KMS-11 (cell line): ENCODE measurements around the gene POU6F2.

Source experiments
- H2AFZ ChIP-seq: fragments of 200-600 bp; sonication (generic); 2 replicates; pipeline ENCODE4 v1.6.1; 2016; ENCODE audit warnings: antibody characterized with exemption, mixed run types, low read depth
- H3K27ac ChIP-seq: fragments of 200-600 bp; sonication (generic); 2 replicates; pipeline ENCODE4 v1.6.1; 2016; ENCODE audit warnings: mild to moderate bottlenecking, mixed run types
- H3K27me3 ChIP-seq: fragments of 200-600 bp; sonication (generic); 2 replicates; pipeline ENCODE4 v1.6.1; 2017; ENCODE audit warnings: mild to moderate bottlenecking, low read depth, mixed run types, moderate library complexity; ENCODE audit not compliant: insufficient read depth
- H3K36me3 ChIP-seq: fragments of 200-600 bp; sonication (generic); 2 replicates; pipeline ENCODE4 v1.6.1; 2017; ENCODE audit warnings: mild to moderate bottlenecking, mixed run types; ENCODE audit not compliant: insufficient read depth
- H3K4me1 ChIP-seq: fragments of 200-600 bp; sonication (generic); 2 replicates; pipeline ENCODE4 v1.6.1; 2016; ENCODE audit warnings: mild to moderate bottlenecking, low read depth, mixed run types; ENCODE audit not compliant: poor library complexity, severe bottlenecking
- H3K4me2 ChIP-seq: fragments of 200-600 bp; sonication (generic); 2 replicates; pipeline ENCODE4 v1.7.0; 2016; ENCODE audit warnings: mild to moderate bottlenecking, mixed run types
- H3K4me3 ChIP-seq: fragments of 200-600 bp; sonication (generic); IDR thresholded peaks from 2 replicates; pipeline ENCODE4 v1.6.1; 2017; ENCODE audit warnings: low read depth, low read length, mixed read lengths; ENCODE audit not compliant: insufficient read depth
- H3K79me2 ChIP-seq: fragments of 200-600 bp; sonication (generic); 2 replicates; pipeline ENCODE4 v1.6.1; 2016; ENCODE audit warnings: low read depth, mixed run types; ENCODE audit not compliant: insufficient read depth
- H3K9ac ChIP-seq: fragments of 200-600 bp; sonication (generic); 2 replicates; pipeline ENCODE4 v1.6.1; 2016; ENCODE audit warnings: mild to moderate bottlenecking, mixed run types
- H4K20me1 ChIP-seq: fragments of 200-600 bp; sonication (generic); 2 replicates; pipeline ENCODE4 v1.6.1; 2016; ENCODE audit warnings: mild to moderate bottlenecking, mixed run types; ENCODE audit not compliant: insufficient read depth
- TF ChIP-seq, protein P1 (sequence below): fragments of 200-600 bp; sonication (generic); conservative IDR thresholded peaks from 2 replicates; pipeline ENCODE4 v1.6.1; 2017; ENCODE audit warnings: low read depth, mild to moderate bottlenecking, antibody characterized with exemption, low read length, moderate library complexity, mixed read lengths

Gene POU6F2

DNA sequence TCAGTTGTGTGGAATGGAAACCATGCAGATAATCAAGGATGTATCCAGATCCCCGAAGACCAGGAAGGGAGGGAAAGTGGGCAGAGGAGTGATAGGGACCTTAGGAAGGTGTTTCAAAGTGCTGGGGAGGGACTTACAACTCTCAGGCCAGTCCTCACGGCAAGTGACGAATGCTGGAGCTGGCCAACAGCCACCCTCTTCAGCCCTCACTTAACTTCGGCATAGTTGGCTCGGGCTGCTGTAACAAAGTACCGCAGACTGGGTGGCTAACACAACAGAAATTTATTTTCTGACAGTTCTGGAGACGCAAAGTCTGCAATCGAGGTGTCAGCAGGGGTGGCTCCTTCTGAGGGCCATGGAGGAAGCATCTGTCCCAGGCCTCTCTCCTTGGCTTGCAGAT lies 322.6 kb downstream of the POU6F2 start:
- no peaks in the 10 kb centered on the region for H3K4me1 ChIP-seq
- TF ChIP-seq, protein P1, sequence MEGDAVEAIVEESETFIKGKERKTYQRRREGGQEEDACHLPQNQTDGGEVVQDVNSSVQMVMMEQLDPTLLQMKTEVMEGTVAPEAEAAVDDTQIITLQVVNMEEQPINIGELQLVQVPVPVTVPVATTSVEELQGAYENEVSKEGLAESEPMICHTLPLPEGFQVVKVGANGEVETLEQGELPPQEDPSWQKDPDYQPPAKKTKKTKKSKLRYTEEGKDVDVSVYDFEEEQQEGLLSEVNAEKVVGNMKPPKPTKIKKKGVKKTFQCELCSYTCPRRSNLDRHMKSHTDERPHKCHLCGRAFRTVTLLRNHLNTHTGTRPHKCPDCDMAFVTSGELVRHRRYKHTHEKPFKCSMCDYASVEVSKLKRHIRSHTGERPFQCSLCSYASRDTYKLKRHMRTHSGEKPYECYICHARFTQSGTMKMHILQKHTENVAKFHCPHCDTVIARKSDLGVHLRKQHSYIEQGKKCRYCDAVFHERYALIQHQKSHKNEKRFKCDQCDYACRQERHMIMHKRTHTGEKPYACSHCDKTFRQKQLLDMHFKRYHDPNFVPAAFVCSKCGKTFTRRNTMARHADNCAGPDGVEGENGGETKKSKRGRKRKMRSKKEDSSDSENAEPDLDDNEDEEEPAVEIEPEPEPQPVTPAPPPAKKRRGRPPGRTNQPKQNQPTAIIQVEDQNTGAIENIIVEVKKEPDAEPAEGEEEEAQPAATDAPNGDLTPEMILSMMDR, result no peak
- H3K4me2 ChIP-seq, result no peak overlapping the region
- H3K36me3 ChIP-seq, result no peaks in the 10 kb centered on the region
- no peaks in the 10 kb centered on the region for H4K20me1 ChIP-seq
- H3K27me3 ChIP-seq, result no peaks in the 10 kb centered on the region
- H2AFZ ChIP-seq, result no peak overlapping the region
- H3K9ac ChIP-seq, result no peak overlapping the region
- no peak overlapping the region for H3K4me3 ChIP-seq
- no peak overlapping the region for H3K27ac ChIP-seq
- H3K79me2 ChIP-seq, result no peaks in the 10 kb centered on the region

DNA sequence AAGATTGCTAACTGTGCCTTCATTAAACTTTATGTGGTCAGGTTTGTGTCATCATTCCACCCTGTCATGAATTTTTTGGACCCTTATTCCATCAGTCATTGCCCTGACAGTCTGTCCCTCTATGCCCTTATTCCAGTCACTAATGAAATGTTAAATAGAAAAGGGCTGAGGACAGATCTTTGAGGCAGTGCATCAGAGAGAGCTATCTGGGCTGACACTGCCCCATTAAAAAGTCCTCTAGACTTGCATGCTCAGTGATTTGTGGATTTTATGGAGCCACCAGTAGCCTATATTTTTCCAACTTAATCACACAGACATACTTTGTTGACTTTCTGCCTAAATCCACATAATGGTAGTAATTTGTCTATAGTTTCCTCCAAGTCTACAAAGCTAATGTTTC lies 323.8 kb downstream of the POU6F2 start:
- Histone ChIP-seq H4K20me1 (no peaks in the 10 kb centered on the region), H3K27me3 (no peaks in the 10 kb centered on the region), H3K36me3 (no peaks in the 10 kb centered on the region), H3K9ac (no peak overlapping the region), H3K4me2 (no peak overlapping the region), H3K4me1 (no peaks in the 10 kb centered on the region), H3K79me2 (no peaks in the 10 kb centered on the region), H2AFZ (no peak overlapping the region), H3K27ac (no peak overlapping the region), H3K4me3 (no peak overlapping the region)
- TF ChIP-seq, protein P1, result no peak

DNA sequence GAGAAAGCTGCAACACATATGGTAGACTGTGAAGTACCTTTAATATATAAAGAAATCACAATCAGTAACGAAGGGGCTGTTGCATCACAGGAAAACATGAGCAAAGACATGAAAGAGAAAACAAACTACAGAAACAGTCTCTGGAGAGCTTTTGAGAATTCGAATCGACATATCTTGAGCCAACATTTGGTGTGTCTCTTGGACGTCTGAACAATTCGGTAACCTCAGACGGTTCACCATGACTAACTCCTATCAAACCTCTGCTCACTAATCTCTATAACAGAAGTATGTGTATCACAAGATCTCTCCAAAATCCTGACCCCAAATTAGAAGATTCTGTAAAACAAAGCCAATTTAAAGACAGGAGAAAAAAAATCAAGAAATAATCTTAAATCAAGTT lies 326.5 kb downstream of the POU6F2 start:
- H3K36me3 ChIP-seq, result no peaks in the 10 kb centered on the region

DNA sequence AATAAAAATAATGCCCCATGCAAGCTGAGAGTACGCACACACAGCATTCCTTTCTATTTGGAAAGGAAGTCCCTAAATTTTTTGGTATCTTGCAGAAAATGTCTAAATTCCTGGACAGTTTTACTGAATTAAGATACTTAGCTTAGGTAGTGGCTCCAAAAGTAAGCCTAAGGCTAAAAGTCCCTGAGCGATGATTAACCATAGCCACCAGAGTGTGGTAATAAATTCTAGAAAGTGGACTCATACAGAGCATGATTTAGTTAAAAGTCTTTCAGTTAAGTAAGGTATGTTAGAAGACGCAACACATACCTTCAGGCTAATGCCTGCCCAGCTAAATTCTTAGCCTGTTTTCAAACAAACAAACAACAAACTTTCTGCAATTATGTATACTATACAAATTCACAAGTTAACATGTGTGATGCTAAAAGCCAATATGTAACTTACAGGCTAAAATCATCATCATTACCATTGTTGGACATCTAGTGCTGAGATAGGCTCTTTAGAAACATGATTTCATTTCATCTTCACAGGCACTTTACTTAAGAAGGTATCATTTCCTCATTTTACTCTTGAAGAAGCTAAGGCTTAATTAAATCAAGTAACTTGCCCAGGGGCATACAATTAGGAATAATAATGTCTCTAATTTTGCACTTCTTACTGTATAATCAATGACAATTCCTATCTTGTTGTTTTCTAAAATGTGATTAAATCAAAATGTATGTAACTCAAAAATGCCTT lies 327.1 kb downstream of the POU6F2 start:
- no peak overlapping the region for H3K4me3 ChIP-seq
- H3K27ac ChIP-seq, result no peak overlapping the region
- no peak overlapping the region for H3K9ac ChIP-seq
- TF ChIP-seq, protein P1, result no peak
- no peak overlapping the region for H2AFZ ChIP-seq
- no peaks in the 10 kb centered on the region for H3K36me3 ChIP-seq
- no peak overlapping the region for H3K4me2 ChIP-seq
- H3K4me1 ChIP-seq, result no peaks in the 10 kb centered on the region
- H4K20me1 ChIP-seq, result no peaks in the 10 kb centered on the region
- no peaks in the 10 kb centered on the region for H3K79me2 ChIP-seq
- H3K27me3 ChIP-seq, result no peaks in the 10 kb centered on the region

More for the DNA sequence above, 326.5 kb downstream of the POU6F2 start:
- H3K4me3 ChIP-seq, result no peak overlapping the region
- H2AFZ ChIP-seq, result no peak overlapping the region
- H3K27ac ChIP-seq, result no peak overlapping the region
- H3K4me2 ChIP-seq, result no peak overlapping the region
- H3K79me2 ChIP-seq, result no peaks in the 10 kb centered on the region
- H3K27me3 ChIP-seq, result no peaks in the 10 kb centered on the region
- no peaks in the 10 kb centered on the region for H4K20me1 ChIP-seq
- TF ChIP-seq, protein P1, result no peak
- no peaks in the 10 kb centered on the region for H3K4me1 ChIP-seq
- no peak overlapping the region for H3K9ac ChIP-seq
